Epithelial cell of esophagus (primary cell): ENCODE results near the gene GATAD2A.

Experiments
- DNase-seq: peaks from one replicate; pipeline ENCODE4 v3.0.0; 2010; ENCODE audit warnings: low read depth
- H3K4me3 ChIP-seq: 2 replicates; pipeline ENCODE4 v1.5.1; 2011; ENCODE audit warnings: mild to moderate bottlenecking, low read length, control low read depth
- TF ChIP-seq, protein P1 (sequence below): IDR thresholded peaks from 2 replicates; pipeline ENCODE4 v1.5.1; 2011; ENCODE audit warnings: low read depth, mild to moderate bottlenecking, low read length, control low read depth, inconsistent platforms; ENCODE audit not compliant: insufficient read depth; ENCODE audit errors: missing control alignments

GATAD2A gene

DNA sequence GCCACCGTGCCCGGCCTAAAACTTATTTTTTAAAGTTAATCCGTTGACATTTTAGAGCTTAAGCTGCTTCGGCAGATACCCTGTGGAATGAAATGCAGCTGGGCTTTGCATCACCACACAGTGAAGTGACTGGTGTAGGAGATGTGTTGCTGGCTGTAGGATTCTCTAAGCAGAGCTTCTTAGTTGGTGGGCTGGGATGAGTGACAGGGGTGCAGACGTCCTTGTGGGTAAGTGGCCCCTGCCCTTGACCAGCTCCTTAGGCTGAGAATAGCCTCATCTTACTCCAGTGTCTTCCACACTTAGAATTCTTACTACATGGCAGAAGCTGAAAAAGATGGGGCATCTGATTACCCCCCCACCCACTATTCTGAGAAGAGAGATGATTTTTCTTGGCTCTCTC lies 11.6 kb downstream of the GATAD2A start:
- DNase-seq = no peak
- H3K4me3 ChIP-seq = no peak overlapping the region
- TF ChIP-seq, protein P1, sequence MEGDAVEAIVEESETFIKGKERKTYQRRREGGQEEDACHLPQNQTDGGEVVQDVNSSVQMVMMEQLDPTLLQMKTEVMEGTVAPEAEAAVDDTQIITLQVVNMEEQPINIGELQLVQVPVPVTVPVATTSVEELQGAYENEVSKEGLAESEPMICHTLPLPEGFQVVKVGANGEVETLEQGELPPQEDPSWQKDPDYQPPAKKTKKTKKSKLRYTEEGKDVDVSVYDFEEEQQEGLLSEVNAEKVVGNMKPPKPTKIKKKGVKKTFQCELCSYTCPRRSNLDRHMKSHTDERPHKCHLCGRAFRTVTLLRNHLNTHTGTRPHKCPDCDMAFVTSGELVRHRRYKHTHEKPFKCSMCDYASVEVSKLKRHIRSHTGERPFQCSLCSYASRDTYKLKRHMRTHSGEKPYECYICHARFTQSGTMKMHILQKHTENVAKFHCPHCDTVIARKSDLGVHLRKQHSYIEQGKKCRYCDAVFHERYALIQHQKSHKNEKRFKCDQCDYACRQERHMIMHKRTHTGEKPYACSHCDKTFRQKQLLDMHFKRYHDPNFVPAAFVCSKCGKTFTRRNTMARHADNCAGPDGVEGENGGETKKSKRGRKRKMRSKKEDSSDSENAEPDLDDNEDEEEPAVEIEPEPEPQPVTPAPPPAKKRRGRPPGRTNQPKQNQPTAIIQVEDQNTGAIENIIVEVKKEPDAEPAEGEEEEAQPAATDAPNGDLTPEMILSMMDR = no peak

DNA sequence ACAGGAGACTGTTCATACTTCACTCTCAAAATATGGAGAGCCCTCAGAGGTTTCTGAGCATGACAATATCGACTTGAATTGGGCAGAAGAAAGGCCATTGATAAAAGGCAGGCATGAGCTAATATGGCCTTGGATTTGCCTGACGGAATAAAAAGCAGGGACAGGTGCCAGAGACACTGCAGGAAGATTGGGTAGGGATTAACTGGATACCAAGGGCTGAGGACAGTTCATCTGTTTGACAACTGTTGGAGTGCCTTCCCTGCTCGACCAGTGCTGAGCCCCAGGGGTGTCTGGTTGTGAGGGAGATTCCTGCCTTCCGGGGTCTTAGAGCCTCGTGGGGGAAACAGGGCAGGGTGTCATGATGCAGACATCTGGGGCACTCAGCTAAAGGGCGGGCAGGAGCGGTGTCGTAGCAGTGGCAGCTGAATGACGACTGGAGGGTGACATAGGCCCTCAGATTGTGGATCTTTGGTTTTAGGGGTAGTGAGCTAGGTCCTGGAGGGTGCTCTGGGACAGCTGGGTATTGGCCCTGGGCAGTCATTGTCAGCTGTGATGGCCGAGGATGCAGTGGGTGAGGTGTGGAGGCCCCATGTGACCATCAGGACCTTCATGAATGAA lies 12.3 kb downstream of the GATAD2A start:
- TF ChIP-seq, protein P1 = no peak
- H3K4me3 ChIP-seq = no peak overlapping the region

DNA sequence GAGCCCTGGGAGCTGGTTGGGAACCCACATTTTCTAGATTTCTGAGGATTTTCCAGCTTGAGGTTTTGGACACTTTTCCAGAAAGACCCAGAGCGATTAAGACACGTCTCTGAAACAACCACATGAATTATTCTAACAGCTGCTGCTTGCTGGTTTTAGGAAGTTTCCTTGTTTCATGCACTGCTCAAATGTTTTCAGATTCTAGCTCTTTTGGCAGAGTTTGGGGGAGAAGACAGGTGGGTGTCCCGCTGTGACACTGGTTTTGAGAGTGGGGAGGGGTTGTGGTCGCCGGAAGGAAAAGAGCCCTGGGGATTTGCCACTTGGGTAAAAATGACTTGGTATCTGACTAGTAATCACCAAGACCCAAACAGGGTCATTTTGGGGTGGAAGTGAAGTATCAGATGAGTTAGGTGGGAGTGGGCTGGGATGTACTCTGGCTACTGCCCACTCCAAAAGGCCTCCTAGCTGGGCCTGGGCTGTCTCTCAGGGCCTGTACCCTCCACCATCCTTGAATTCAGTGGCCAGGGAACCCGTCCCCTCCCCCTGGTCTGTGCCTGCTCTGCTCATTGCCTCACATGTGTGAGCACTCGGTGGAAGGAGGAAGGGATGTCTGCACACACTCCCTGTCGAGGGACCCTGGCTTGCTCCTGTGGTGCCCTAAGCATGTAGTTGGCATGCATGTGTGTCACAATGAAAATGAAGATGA lies 13.2 kb downstream of the GATAD2A start:
- no peak overlapping the region for H3K4me3 ChIP-seq
- no peak for DNase-seq
- TF ChIP-seq, protein P1 = no peak

More for the DNA sequence above, 12.3 kb downstream of the GATAD2A start:
- DNase-seq = no peak

DNA sequence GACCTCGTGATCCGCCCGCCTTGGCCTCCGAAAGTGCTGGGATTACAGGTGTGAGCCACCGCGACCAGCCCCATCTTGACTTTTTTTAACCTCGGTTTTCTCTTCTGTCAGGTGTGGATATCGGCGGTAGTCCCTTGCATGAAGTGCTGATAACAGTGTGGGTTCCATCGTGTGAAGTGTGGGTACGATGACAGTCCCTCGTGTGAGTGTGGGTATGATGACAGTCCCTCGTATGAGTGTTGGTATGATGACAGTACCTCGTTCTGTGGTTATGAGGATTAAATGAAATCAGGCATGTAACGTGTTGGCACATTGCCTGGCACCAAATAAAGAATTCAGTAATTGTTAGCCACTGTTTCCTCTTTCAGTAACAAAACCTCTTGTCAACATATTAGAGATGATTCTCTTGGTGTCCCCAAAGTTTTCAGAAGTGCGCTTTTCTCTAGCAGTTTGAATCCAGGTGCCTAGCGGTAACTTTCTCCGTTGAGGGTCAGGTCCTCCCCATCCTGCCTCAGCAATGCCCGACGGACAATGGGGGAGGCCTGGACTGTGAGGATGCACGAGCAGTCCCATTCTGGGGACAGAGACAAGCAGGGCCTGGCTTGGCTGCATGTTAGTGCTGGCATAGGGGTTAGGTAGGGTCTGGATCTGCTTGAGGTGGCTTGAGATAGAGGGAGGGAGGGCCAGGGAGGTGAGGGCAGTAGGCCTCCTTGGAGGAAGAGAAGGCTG lies 15.3 kb downstream of the GATAD2A start:
- DNase-seq = no peak
- H3K4me3 ChIP-seq = no peak overlapping the region
- TF ChIP-seq, protein P1 = no peak

DNA sequence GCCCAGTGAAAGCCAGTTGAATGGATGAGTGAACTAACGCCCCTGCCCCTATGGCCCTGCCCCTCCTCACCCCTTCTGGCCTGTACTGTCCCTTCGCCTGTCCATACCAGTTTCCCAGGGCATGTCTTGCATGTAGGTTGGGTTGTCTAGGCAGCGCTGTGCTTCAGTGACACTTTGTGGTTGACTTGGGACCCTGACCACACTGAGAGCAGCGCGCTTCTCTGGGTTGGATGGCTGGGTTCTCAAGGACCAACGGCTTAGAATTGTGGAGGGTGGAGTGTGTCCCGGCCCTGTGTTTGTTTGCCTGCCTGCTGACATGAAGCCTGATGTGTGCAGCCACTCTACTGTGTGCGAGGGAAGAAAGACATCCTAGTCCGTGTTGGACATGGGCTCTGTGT lies 15.8 kb downstream of the GATAD2A start:
- no peak overlapping the region for H3K4me3 ChIP-seq
- TF ChIP-seq, protein P1 = no peak
- DNase-seq = no peak

DNA sequence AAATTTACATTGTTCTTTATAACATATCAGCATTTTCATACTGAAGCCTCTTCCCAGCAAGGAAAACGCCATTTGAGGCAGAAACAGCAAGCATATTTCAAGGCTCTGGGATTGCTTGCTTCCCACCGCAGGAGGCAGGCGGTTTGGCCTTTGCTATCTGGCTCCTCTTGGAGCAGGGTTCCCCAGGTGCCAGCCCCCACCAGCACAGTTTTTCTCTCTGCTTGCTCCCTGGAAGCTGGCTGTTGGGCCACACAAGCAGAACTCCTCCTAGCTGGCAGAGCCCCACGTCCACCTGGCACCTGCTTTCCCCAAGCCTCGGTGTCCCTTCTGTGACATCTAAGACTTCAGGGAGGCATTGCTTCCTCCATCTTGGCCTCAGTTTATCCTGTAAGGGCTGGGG lies 16.7 kb downstream of the GATAD2A start:
- TF ChIP-seq, protein P1 = no peak
- no peak overlapping the region for H3K4me3 ChIP-seq
- no peak for DNase-seq
